Lower leg skin (tissue), 3 donors: ENCODE measurements around the gene WDHD1.

Source experiments
- POLR2A ChIP-seq, 2 donors: fragments of 450-650 bp; IDR thresholded peaks; one replicate each; pipeline ENCODE4 v1.6.1; 2016 to 2017; ENCODE audit warnings: antibody characterized with exemption in 2 of 2, mild to moderate bottlenecking in 1 of 2, moderate library complexity in 1 of 2
- TF ChIP-seq, protein P1 (sequence below), 3 donors: fragments of 450-650 bp; IDR thresholded peaks; one replicate each; pipeline ENCODE4 v1.5.1; 2016; ENCODE audit warnings: antibody characterized with exemption in 3 of 3, mild to moderate bottlenecking in 3 of 3, moderate library complexity in 2 of 3

- TF ChIP-seq, protein P1, sequence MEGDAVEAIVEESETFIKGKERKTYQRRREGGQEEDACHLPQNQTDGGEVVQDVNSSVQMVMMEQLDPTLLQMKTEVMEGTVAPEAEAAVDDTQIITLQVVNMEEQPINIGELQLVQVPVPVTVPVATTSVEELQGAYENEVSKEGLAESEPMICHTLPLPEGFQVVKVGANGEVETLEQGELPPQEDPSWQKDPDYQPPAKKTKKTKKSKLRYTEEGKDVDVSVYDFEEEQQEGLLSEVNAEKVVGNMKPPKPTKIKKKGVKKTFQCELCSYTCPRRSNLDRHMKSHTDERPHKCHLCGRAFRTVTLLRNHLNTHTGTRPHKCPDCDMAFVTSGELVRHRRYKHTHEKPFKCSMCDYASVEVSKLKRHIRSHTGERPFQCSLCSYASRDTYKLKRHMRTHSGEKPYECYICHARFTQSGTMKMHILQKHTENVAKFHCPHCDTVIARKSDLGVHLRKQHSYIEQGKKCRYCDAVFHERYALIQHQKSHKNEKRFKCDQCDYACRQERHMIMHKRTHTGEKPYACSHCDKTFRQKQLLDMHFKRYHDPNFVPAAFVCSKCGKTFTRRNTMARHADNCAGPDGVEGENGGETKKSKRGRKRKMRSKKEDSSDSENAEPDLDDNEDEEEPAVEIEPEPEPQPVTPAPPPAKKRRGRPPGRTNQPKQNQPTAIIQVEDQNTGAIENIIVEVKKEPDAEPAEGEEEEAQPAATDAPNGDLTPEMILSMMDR (IDR thresholded peaks at IDR 0.05): no peak
- TF ChIP-seq POLR2A (IDR thresholded peaks at IDR 0.05): no peak
Observed at GRCh38 chr14:54985156-54985555, 41.7 kb downstream of the WDHD1 start.
